Prostate gland (tissue), 2 donors: ENCODE data around the gene EME2.

Experiments used
- CTCF ChIP-seq, 4 experiments: fragments of 200-600 bp in 2 of 4; fragments of 450-650 bp in 2 of 4; sonication (generic) in 2 of 4; IDR thresholded peaks; 1 replicate in 3 of 4; 2 replicates in 1 of 4; pipeline ENCODE4 v1.5.1; 2016 to 2019; ENCODE audit warnings: antibody characterized with exemption in 4 of 4, mild to moderate bottlenecking in 2 of 4, moderate library complexity in 2 of 4
- POLR2AphosphoS5 ChIP-seq: sonication (generic); formaldehyde crosslinking; IDR thresholded peaks from one replicate; pipeline ENCODE4 v1.6.1; 2017; ENCODE audit warnings: antibody characterized with exemption

GRCh38 chr16:1822801-1823200 lies 50.2 kb downstream of the EME2 start:
- TF ChIP-seq CTCF (IDR thresholded peaks at IDR 0.05) (no peak), POLR2AphosphoS5 (no peak)
